Stimulated activated CD4-positive, alpha-beta T cell treated with anti-CD3 and anti-CD28 coated beads, Interleukin-1b, Interleukin-23, amount 100 ng/mL, for 48 hours (primary cell): ENCODE data around the gene TRAFD1.

Experiments used
- DNase-seq: peaks from one replicate; pipeline ENCODE4 v3.0.0-alpha.2; 2020

Gene TRAFD1

GRCh38 chr12:112159146-112159541, 33.8 kb downstream of the TRAFD1 start:
- DNase-seq = no peak

GRCh38 chr12:112160611-112161010, 35.3 kb downstream of the TRAFD1 start:
- DNase-seq = no peak

- DNase-seq = no peak
These were observed 36.4 kb downstream of the TRAFD1 start for GRCh38 chr12:112161711-112162110.

GRCh38 chr12:112162241-112162790, 37.0 kb downstream of the TRAFD1 start:
- no peak for DNase-seq

GRCh38 chr12:112163056-112163455, 37.7 kb downstream of the TRAFD1 start:
- DNase-seq = no peak

GRCh38 chr12:112163471-112163991, 38.2 kb downstream of the TRAFD1 start:
- DNase-seq = no peak

- DNase-seq = no peak
These were observed 38.8 kb downstream of the TRAFD1 start for GRCh38 chr12:112164011-112164660.

- no peak for DNase-seq
These were observed 40.3 kb downstream of the TRAFD1 start for GRCh38 chr12:112165624-112166023.

- DNase-seq = no peak
These were observed 41.0 kb downstream of the TRAFD1 start for GRCh38 chr12:112166051-112167015.

- no peak for DNase-seq
These were observed 41.7 kb downstream of the TRAFD1 start for GRCh38 chr12:112167031-112167461.

- no peak for DNase-seq
These were observed 42.6 kb downstream of the TRAFD1 start for GRCh38 chr12:112167718-112168525.

- DNase-seq = no peak
These were observed 43.2 kb downstream of the TRAFD1 start for GRCh38 chr12:112168561-112168971.

- DNase-seq = no peak
These were observed 44.0 kb downstream of the TRAFD1 start for GRCh38 chr12:112169161-112169872.

GRCh38 chr12:112169966-112170365, 44.6 kb downstream of the TRAFD1 start:
- no peak for DNase-seq

- DNase-seq = no peak
These were observed 45.0 kb downstream of the TRAFD1 start for GRCh38 chr12:112170376-112170775.

GRCh38 chr12:112170971-112171596, 45.7 kb downstream of the TRAFD1 start:
- no peak for DNase-seq

- no peak for DNase-seq
These were observed 47.4 kb downstream of the TRAFD1 start for GRCh38 chr12:112172556-112173324.

- no peak for DNase-seq
These were observed 50.2 kb downstream of the TRAFD1 start for GRCh38 chr12:112175361-112176155.

GRCh38 chr12:112176321-112177010, 51.1 kb downstream of the TRAFD1 start:
- DNase-seq = no peak
